ENCODE data around the gene QSOX1.

QSOX1 gene

GRCh38 chr1:180213401-180214170 is 58.9 kb downstream of the QSOX1 start:
- no peak for DNase-seq (ENCODE audit: low spot score)

- DNase-seq (ENCODE audit: low spot score), result no peak
Observed at GRCh38 chr1:180215856-180216625, 61.4 kb downstream of the QSOX1 start.

DNA sequence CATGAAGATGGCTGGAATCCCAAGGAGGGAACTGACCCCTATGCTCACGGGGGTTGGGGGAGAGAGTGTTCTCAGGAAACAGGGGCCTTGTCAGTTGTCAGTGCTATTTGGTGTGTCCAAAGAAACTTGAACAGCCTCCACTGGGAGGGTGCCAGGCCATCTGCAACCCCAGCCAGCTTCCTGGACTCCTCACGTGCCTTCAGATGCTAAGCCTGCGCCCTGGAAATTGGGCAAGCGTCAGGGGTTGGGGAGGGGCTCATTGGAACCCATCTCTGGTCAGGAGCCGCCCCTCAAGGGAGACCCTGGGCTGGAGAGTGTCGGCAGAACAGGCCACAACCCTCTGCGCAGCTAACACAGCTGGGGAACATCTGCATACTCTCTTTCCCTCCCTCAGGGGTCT is 62.3 kb downstream of the QSOX1 start:
- DNase-seq (ENCODE audit: low spot score), result no peak

DNA sequence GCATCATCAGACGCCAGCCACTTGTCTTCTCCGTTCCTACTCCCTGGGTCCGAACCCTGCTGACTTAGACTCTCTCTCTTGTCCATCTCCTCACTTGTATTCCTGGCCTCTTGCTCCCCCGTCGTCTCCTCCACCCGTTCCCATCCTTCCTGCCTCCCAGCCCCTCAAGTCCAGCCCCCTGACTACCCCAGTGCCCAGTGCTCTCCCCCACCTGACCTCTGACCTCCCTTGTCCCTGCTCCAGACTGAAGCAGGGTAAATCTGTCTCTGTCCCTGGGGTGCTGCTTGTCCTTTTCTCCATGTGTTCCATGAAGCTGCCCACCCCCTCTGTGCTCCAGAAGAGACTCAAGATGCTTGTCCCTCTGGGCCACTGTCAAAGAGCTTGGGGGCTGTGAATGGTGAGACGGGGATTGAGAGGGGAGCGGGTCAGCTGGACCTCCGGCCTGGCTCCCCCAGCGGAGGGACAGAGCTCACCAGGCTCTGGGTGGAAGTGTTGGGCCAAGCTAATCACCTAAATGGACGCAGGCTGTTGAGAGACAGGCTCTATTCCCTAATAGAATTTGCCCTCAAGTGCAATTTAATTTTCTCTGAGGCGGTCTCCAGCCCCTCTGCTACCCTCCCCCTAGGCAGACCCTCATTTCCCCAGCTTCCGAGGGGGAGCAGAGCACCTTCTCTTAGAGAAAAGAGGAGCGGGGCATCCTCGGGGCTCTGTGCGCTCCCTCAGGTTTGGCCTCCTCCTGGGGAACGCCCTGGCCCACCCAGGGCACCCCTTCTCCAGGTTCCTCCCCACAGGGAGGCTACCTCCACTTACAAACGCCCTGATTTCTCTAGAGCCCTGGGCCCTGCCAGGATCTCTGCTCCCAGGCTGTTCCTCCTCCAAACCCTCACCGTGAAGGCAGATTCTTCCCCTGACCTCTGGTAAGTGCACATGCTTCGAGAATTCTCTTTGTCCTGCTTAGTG is 64.4 kb downstream of the QSOX1 start:
- no peak for DNase-seq (ENCODE audit: low spot score)

DNA sequence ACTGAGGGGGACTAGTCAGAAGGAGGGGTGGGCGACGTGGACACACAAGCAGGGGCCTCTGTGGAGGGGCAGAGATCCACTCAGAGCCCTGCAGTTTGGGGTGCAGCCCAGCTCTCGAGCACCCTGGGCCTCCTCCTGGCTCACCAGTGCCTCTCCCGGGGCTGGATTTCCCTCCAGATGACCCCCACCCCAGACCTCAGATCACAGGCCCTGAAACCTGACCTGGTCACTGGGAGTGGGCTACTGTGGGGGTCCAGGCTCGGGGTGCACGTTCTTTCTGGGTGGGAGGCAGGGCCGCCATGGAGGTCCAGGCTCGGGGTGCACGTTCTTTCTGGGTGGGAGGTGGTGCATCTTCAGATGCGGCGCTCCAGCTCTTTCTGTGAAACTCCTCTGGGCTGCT is 65.1 kb downstream of the QSOX1 start:
- no peak for DNase-seq (ENCODE audit: low spot score)

DNA sequence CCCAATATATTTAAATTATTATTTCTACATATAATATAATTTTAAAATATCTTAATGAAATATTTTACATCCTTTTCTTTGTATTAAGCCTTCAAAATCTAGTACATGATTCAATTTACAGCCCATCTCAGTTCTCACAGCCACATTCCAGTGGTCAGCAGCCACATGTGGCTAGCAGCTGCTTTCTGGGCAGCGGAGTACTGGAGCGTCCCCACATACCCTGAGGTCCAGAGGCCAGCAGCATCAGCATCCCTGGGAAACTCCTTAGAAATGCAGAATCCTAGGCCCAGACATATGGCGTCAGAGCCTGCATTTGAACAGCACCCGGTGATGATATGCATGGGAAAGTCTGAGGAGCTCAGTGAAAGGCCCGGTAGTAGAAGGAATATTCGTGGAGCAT is 66.8 kb downstream of the QSOX1 start:
- no peak for DNase-seq (ENCODE audit: low spot score)

DNA sequence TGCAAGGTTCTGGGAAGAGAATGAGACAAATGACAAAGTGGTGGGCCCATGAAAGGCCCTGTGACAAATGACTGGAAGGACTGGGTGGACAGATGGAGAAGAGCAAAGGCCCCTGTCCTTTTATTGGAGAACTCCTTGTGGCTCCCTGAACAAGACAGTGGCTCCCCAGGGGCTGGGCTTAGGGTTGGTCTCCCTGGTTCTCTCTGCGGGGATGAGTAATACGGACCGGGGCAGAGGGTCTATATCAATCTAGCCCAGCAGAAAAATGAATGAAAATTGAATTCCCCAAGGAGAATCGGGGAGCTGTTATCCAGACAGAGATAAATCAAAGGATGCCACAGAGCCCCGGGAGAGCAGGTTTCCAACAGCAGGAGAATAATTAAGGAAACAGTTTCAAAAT is 70.2 kb downstream of the QSOX1 start:
- DNase-seq (ENCODE audit: low spot score), result no peak

DNA sequence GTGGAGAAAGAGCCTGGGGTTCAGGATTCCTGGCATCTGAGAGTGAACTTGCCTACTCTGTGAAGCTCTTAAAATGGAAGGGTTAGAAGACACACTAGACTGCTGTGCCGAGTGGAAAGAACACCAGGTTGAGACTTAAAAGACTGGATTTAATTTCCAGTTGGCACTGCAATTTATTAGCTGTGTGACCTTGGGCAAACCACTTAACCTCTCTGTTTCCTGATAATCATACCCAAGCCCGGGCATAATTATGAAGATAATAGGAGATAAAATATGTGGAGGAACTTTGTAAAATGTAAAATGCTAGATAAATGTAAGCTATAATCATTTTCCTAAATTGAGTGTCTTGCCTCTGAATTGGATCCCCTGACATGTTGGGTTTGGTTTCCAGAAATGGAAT is 70.7 kb downstream of the QSOX1 start:
- no peak for DNase-seq (ENCODE audit: low spot score)

GRCh38 chr1:180227861-180228647 is 73.4 kb downstream of the QSOX1 start:
- no peak for DNase-seq (ENCODE audit: low spot score)

DNA sequence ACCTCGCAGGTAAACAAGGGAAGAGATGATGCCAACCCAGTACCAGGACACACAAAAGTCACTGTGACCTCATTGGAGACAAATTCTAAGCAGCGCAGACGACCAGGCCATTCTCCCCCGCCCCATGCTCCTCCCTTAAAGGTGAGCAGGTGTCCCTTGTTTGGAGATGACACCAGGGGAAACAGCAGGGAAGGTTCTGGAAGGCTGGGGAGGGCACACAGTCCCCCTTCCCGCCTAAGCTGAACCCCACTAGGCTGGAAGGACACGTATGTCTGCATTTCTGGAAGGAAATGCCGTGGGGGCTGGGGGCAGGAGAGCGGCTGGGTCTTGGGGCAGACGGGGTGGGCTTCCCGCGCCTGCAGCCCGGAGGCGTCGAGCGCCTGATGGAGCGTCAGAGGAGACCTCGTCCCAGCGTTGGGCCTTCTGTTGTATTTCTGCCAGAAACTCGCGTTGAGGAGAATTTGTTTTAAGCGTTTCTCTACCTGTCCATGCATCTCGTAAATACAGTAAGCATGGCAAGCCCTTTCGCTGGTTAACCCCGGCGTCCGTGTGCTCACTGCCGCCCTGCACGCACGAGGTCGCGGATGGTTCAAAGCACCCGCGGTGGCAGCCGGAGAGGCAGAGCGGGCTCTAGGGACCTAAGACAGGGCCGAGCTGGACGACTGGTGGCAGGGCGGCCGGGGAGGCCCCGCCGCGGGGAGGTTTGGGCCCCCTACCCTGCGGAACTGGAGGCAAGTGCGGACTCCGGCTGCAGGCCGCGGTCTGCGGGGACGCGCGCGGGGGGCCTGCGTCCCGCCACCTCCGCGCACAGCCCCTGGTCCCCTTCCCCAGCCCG is 74.2 kb downstream of the QSOX1 start:
- DNase-seq (ENCODE audit: low spot score), result no peak

DNA sequence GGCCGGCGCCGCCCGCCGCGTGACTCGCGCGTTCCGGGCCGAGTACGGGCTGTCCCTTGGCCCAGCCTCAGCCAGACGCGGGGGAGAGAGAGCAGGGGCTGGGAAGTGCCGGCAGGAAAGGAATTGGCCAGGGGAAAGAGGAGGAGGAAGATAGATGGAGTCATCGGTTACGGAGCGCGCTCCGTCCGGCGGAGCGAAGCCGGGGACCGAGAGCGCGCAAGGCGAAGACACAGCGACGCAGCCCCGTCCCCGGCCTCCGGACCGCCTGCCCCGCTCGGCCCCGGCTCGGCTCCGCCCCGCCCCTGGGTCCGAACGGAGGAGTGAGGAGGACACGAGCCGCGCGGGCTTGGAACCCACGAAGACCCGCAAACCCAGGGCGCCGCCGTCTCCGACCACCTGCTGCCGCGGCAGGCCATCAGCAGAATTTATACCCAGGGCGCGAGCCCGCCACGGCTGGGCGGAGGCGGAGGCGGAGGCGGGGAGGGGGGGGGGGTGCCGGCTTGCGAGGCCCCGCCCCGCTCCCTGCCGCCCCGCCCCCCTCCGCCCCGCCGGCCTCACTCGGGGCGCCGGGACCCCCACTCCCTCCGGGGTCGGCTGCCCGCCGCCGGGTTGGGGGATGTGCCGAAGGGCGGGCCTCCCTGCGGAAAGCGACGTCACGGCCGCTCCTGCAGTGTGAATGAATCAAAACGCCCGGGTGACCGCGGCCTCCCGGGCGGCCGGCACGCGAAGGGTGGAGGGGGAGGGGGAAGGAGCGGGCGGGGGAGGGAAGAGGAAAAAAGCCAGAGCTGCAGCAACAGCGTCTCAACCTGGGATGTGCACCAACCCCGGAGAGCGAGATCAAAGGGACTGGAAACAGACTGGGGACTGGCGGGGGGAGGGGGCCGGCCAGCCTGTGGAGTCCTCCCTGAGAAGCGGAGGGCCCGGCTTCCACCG is 75.1 kb downstream of the QSOX1 start, which contains the start of gene LHX4:
TSS of gene LHX4 (plus strand) at position 782 of the 933 bp plus-strand sequence. CDS start 266 bp downstream, outside the sequence.
- DNase-seq (ENCODE audit: low spot score), result no peak

DNA sequence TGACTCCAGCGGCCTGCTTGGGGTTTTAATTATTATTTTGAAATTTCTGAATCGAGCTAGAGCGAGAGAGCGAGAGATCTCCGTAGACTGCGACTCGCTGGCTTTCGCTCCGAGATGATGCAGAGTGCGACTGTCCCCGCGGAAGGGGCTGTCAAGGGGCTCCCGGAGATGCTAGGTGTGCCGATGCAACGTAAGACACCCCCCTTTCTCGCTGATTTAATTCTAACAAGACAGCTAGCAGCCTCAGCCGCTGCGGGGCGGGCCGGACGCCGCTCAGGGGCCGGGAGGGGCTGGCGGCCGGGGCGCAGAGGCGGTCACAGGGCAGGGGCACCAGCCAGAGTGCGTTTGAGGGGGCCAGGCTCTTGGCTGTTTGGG is 75.7 kb downstream of the QSOX1 start:
- no peak for DNase-seq (ENCODE audit: low spot score)

GRCh38 chr1:180230791-180231505 is 76.3 kb downstream of the QSOX1 start:
- DNase-seq (ENCODE audit: low spot score), result no peak

DNA sequence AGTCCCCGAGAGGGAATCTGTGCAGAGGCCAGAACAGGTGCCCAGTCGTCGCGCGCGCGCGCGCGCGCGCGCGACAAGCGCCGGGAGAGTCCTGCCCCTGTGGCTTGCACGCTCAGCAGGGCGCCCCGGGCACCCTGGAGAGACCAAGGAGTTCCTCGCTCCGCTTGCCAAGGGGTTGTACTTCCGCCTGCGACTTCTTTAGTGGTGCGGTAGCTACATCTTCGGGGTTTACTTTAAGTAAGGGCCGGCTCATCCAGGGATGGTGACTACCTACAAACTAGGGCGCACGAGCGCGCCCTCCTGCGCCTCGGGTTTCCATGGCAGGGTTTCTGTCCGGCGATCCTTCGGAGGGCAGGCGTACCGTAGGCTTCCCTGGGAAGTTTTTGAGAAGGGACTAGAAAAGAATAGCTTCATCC is 76.8 kb downstream of the QSOX1 start:
- no peak for DNase-seq (ENCODE audit: low spot score)

- DNase-seq (ENCODE audit: low spot score), result no peak
Observed at GRCh38 chr1:180231936-180232335, 77.3 kb downstream of the QSOX1 start.

DNA sequence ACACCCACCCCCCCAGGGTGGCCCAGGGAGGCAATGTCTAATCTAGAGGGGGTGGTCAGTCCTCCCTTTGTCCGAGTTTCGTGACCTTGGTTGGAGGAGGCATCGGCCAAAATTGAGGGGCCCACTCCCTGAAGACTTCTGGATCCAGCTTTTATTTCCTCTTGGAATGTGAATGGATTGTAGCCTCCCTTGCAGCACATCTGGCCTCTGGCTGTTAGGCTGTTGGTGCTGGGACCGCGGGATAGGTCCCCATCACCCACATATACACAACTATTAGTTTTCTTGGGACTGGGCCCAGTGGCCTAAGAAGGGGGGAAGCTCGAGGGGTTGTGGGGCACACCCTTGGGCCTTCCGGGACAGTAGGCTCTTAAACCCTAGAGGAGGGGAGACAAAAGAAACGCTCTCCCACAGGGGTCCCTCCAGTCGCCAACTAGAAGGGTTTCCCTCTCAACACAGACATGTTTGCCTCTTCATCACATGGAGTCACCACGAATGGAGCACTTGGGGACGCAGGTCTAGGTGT is 77.9 kb downstream of the QSOX1 start:
- DNase-seq (ENCODE audit: low spot score), result no peak

- no peak for DNase-seq (ENCODE audit: low spot score)
Observed at GRCh38 chr1:180233191-180234011, 78.7 kb downstream of the QSOX1 start.
